HG02763 (cell line): ENCODE measurements around the gene SERPINE2.

Source experiments
- ATAC-seq: cut with Tn5 transposase; IDR thresholded peaks from one replicate; pipeline ENCODE4 v1.9.1; 2021; ENCODE audit warnings: mild to moderate bottlenecking, moderate library complexity; ENCODE audit not compliant: unreplicated experiment

The SERPINE2 gene, protein sequence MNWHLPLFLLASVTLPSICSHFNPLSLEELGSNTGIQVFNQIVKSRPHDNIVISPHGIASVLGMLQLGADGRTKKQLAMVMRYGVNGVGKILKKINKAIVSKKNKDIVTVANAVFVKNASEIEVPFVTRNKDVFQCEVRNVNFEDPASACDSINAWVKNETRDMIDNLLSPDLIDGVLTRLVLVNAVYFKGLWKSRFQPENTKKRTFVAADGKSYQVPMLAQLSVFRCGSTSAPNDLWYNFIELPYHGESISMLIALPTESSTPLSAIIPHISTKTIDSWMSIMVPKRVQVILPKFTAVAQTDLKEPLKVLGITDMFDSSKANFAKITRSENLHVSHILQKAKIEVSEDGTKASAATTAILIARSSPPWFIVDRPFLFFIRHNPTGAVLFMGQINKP

DNA sequence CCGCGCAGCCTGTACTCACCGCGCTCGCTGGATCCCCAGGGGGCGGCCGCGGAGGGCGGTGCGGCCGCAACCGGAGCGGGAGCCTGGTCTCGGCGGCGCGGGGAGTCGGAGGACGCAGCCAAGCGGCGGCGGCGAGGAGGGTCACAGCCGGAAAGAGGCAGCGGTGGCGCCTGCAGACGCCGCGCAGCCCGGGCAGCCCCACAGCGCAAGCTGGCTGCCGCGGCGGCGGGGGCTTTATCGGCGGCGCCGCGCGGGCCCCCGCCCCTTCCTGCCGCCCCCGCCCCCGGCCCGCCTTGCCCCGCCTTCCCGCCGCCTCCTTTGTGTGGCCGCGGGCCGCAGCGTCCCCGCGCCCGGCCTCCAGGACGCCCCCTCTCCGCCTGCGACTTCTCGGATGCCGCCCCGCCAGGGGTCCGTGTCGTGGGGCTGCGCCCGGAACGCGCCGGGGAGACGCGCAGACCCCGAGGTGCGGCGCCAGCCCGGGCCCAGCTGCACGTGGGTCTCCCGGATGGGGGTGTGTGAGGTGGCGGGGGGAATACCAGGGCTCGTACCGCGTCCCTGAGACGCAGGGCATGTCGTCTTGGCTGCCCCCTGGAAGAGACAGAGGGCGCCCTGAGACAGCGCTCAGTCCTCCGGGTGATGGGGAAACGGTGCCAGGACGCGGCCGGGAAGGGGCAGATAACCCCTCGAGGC is at the start of gene SERPINE2:
TSS of gene SERPINE2 (minus strand) at position 207 of the 690 bp plus-strand sequence. CDS start 37,386 bp downstream, outside the sequence.
- peak; percentile 33 for ATAC-seq

DNA sequence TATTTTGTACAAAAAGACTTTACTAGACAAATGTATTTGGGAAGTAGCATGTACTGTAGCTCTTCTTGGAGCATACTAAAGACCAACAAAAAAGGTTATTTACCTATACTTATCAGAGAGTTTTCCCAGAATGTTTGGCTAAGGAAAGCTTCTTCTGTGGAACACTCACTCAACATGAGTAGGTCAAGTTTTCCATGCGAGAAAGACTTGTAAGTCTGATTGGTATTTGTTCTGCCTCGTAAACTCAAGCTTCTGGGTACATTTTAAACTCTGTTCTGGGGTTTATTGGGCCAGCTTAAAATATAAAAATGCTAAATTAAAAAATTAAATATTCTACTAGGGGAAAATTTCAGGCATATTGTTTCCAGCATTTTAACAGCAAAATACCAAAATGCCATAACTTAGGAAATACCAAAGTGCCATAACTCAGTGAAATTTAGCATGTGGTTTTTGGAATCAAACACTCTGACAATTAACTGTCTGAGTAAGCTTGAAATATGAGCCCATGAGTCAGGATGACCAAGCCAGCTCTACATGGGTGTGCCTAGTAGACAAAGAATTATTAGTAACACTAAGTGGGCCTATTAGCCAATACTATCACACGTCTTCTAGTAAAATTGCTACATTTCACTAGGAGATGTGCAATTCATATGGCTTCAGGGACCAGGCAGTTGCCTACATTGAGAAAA is 47.3 kb upstream of the SERPINE2 start:
- ATAC-seq, result no peak

DNA sequence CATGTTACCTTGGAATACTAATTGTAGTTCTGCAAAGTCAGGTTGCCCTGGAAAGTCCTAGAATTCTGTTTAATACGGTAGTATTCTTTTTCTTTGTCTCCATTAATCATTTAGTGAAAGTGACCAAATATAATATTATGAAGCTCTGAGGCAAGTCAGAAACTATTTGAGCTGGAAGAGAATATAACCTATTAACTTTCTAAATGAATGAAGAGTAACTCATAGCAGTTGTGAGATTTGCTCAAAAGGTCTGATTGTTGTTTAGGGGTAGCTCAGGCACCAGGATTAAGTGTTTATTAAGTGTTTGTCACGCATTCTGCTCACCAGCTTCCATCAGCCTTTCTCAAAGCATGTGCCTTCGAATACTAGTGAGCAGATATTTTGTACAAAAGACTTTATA is 46.7 kb upstream of the SERPINE2 start:
- ATAC-seq, result no peak

DNA sequence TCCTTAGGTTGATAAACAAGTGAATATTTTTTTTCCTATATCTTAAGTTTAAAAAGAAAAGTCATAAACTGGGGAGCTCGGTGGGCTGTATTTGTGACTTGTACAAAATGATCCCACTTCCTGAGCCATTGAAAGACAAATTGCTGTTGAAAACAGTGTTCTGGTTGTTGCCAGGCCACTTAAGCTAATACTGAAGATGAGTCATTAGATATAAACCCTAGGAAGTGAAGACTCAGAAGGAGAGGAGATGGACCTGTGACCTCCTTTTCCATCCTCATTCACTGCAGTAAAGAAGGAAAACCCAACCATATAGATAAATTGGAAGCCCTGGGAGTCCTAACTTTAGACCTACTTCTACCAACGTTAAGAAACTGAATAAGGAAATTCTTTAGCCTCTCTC is 46.2 kb upstream of the SERPINE2 start:
- no peak for ATAC-seq

DNA sequence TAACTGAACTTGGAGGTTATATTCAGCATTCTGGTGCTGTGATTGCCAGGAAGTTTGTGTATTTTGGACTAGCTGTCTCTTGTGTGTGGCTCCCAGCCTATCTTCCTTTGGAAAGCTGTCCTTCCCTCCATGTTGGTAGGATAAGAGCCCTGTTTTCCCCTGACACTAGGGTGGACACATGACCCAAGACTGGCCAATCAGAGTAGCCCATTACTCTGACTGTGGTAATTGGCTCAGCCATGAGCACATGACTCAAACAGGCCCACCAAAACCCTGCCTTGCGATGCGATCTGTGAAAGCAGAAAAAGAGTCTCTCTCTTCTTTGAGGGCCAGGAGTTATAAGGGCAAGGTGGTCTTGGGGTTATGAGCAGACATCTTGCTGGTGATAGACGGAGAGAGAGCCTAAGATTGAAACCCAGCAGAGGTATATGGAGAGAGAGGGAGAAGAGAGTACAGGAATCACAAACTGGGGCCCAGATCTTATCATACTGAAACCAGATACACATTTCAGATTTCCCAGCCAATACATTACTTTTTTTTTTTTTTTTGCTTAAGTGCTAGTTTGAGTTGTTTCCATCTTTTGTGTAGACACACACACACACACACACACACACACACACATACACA is 45.3 kb upstream of the SERPINE2 start:
- ATAC-seq, result no peak

DNA sequence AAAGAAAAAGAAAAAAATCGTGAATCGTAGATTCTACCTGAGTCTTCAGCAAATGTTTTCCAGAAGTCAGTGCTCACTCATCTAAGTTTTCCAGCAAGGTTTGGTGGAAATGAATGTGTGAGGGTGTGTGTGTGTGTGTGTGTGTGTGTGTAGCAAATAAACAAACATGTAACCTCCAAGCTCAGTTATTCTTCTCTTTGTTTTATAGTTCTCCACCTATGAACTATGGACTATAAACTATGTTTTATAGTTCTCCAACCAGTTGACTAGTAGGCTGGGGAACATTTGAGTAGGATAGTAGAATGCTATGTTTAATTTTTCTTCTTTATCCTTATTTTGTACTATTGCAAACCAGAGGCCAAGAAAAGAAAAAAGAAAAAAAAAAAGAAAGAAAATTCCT is 44.6 kb upstream of the SERPINE2 start:
- ATAC-seq, result no peak

DNA sequence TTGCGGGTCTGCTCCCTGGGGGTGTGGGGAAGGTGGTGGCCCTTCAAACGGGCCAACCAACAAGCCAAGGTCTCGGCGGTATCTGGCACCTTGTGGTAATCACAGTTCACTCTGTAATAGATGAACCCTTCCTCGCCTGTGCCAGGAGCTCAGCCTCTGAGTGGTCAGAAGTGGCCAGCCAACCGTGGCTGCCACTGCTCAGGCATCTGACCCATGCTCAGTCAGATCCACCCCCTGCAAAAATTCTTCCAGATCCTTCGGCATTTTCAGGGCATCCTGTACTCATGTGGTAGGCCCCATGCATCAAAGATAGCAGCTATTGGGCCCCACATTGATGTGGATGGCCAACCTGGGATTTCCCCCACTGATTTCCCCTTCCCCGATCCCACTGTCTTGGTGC is 39.6 kb upstream of the SERPINE2 start:
- ATAC-seq, result no peak

DNA sequence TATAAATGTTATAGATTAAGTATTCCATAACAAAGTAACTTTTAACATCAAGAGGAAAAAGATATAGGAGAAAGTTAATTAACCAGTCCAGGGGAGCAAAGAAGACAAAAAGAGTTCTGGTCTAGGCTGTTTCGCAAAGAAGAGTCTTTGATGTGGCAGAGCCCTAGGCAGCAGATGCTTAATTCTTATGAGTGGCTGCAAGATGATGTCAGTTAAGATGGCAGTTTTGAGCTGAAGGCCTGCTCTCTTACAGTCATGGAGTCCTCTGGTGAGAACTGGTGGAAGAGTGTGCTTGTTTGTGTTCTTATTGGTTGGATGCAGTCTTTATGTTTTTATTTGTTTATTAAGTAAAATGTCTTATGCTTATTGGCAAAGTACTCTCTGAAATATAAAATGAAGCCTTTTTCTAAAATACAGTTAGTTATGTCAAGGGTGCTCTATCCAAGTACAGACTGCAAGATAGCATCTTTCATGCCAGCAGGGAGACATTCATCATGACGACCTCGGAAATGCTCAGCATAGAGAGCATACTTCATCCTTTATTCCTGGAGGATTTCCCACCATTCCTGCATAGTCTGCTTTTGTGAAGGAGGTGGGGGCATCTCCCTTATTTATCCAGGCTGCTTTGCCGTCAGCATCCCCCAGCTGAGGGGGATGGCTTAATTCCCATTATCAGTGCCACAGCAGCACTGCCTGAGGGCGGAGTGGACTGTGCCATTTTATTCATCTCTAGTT is 38.9 kb upstream of the SERPINE2 start:
- ATAC-seq, result no peak

DNA sequence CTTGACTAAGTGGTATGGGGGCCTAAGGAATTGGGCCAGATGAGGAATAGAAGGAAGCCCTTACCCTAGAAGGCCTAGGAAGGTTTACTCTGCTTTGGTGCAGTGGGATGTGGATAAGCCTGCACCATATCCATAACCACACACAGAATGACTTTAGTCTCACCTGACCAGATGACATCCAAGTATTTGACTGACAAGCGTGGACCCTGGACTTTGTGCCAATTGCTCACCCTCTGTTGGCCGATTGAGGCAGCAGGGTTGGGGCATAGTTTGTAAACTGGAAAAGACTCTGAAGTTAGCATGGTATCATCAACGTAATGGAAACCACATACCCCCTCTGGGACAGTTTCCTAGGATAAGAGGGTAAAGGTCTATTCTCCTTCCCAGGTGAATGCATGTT is 36.5 kb upstream of the SERPINE2 start:
- ATAC-seq, result no peak

DNA sequence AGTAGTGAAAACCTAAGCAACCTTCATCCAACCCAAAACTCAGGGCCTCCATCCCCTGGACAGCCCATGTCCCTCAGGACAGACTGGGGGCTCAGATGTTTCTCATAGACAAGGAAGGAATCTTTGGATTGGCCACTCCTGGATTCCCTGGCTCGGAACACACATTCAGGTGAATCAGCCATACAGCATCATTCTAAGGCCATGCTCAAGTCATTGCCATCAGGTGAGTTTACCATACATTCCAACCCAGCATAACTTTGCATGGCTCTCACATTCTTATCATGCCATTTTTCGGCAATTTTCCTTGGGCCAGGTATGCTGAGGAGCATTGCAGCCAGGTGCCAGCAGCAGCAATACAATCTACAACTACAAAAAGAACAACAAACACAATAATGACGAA is 34.6 kb upstream of the SERPINE2 start:
- ATAC-seq, result no peak

DNA sequence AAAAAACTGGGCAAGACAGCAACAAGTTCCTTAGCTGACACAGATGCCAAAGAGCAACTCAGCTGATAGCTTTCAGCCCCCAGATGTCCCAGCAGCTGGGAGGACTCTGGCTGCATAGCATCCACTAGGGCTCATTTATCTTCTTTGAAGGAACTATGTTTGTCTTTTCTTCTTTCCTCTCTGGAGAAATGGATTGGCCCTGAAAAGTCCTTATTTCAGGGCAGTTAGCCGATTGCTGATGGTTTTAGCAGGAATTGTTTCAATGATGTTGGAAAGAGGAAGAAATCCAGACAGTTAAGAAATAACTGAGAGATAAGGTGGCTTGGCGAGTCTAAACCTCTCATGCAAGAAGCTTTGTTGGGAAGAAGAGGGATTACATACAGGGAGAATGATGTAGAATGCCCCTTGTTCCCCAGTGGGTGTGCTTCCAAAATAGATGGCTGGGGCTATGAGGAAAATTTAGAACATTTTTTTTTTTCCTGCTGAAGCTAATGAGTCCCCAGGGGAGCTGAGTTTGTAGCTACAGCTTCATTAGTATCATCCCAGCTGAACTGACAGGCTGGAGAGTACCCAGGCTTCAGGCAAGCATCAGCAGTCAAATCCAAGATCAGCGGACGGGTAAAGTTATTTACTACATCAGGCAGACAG is 33.6 kb upstream of the SERPINE2 start:
- no peak for ATAC-seq

DNA sequence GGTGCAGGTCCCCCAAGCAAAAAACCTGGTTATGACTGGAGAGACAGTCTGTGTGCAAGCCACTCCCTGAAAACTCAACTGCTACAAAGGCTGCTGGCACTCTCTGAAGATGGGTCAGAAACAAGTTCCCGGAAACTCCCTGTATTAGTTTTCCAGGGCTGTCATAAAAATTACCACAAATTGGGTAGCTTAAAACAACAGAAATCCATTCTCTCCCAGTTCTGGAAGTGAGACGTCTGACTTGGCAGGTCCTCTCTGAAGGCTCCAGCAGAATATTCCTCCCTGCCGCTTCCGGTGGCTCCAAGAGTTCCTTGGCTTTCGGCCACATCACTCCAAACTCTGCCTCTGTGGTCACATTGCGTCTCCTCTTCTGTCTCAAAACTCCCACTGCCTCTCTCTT is 30.1 kb upstream of the SERPINE2 start:
- ATAC-seq, result no peak

DNA sequence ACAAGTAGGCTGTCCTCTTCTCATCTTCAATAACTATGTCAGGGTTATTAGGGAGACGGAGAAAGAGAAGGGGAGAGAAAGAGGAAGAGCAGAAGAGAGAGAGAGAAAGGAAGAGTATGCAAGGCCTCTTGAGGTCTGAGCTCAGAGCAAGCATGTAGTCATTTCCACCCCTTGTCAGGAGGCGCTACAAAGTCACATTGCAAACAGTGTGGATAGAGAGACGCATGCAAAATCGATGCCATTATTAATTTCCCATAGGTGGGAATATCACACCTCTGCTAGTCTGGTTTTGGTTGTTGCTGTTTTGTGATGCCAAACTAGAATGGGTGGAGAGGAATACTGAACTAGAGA is 24.2 kb upstream of the SERPINE2 start:
- peak; percentile 39 for ATAC-seq

DNA sequence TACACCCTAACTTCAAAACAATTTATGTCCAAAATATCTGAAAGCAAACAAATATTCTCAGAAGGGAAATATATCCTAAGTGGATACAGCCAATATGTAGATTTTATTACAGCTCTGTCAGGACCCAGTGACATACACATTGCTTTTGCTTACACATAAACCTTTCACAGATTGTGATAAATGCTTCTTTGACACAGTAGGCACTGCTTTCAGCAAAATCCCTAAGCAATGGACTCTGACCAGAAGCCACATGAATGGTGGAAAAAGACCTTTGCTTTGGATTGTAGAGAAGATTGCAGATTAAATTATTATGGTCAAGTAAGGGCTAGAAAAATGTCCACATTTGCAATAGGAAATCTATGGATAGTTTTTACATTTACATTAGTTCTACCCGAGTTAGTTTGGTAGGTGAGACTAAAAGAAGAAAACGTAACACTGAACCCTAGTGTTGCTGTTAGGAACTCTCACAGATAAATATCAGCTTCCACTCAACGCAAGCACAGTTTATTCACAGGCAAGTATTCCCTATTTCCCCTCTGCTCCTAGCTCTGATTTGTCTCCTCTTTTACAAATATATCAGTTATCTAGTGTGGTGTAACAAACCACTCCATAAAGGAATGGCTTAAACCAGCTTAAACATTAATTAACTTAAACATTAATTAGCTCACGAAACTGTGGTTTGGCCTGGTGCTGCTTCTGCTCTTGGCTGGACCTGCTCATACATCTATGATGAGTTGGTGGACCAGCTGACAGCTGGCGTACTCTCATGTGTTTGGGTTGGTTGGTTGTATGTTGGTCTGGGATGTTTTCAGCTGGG is 23.6 kb upstream of the SERPINE2 start:
- ATAC-seq, result peak; percentile 70

DNA sequence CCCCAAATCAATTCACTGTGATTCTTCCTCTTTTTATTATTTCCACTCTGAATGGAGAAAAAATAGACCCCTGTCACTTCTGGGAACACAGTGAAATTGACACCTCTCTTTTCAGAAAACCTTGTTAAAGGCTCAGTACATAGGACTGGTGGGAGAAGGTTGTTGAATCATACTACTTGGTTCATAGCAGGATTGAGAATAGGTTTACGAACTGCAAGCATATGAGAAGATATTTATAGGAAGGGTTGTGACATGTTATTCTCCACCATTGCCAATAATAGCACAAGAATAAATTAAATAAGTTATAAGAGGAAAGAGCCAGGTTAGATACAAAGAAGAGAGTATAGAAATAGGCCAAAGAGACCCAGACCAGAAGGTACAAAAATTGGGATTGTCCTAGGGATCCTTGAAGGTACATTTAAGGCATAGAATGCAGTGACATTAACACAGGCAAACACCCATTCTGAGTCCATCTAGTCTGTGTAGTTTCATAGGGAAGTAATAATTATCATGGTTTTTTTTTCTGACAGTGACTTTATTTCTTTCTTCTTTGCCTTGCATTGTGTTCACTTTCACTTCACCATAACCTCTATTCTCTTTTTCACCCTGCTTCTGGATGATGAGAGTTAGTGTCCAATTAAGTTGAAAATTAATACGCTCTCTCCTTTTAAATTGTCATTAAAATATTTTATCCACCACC is 21.8 kb upstream of the SERPINE2 start:
- ATAC-seq, result no peak

DNA sequence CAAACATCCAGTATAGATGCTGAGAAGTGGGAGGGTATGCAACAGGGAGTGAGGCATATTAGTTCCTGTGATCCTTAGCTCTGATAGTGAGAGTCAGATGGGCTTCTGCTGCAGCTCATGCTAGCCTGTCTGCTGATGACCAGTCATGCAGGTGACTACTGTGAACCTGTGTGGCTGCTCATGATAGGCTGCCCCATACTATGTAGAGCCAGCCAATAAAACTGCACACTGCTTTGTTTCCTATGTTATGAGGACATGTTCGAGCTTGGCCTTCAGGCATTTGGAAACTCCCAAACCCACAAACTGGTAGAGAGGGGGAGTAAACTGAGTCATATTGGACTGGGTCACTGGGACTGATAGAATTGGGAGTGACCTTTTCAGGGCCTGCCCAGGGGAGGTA is 20.1 kb upstream of the SERPINE2 start:
- no peak for ATAC-seq

DNA sequence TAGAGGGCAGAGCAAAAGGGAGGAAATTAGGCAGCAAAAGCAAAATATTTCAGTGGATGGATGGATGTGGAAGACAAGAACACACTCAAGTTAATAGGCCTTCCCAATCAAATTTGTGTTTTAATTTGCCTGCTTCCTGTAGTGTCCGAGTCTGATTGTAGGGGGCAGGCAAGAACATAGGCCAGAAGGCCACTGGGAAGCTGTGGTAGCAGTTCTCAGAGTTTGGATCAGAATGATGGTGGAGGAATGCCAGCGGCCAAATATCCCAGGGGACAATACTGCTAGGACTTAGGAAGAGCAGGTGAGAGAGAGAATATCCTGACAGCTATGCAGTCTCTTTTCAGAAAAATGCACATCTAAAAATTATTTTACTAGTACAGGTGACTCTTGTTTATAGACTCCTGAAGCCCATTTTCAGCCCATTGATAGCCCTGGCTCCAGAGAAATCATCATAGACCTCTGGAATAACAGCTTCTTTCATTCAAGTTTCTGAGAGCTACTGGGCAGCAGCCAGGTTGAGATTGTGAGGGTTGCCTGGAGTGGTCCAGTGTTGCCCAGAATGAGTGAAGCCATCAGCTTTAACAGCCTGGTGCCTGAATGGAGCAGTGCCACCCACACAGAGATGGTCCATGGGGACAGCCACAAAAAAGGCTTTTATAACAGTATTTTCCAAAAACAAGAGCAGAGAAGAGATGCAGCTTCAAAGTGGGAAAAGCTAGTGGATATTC is 19.1 kb upstream of the SERPINE2 start:
- ATAC-seq, result no peak

DNA sequence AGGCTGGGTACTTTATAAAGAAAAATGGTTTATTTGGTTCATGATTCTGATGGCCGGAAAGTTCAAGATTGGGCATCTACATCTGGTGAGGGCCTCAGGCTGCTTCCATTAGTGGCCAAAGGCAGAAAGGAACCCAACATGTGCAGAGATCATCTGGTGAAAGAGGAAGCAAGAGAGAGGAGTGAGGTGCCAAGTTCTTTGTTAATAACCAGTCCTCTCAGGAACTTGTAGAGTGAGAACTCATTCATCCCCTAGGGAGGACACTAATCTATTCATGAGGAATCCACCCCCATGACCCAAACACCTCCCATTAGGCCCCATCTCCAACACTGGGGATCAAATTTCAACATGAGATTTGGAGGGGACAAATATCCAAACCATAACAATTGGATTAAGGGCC is 17.8 kb upstream of the SERPINE2 start:
- no peak for ATAC-seq
